H1 (cell line): ENCODE data around the gene DLK2. TPM values are rescaled to one million over a fixed set of nuclear protein-coding genes. Genes with fewer than 3 reads are reported as not detected.

Experiments
- BACH1 ChIP-seq: IDR thresholded peaks from 2 replicates; pipeline ENCODE4 v1.6.1; 2012; ENCODE audit warnings: low read length, improper control_type of control experiment
- BRCA1 ChIP-seq: IDR thresholded peaks from 2 replicates; pipeline ENCODE4 v1.6.1; 2012; ENCODE audit warnings: low read depth, low read length, improper control_type of control experiment
- CEBPB ChIP-seq: IDR thresholded peaks from 2 replicates; pipeline ENCODE4 v1.6.1; 2012; ENCODE audit warnings: low read depth, low read length
- CHD2 ChIP-seq: IDR thresholded peaks from 2 replicates; pipeline ENCODE4 v1.6.1; 2012; ENCODE audit warnings: low read length, improper control_type of control experiment
- HDAC2 ChIP-seq, 2 experiments: fragments of 300-600 bp in 1 of 2; sonication (generic) in 1 of 2; IDR thresholded peaks; 2 replicates each; pipeline ENCODE4 v1.6.1; 2011 to 2012; ENCODE audit warnings: low read depth in 2 of 2, low read length in 2 of 2, mild to moderate bottlenecking in 2 of 2, moderate library complexity in 2 of 2, borderline replicate concordance in 1 of 2, inconsistent platforms in 1 of 2
- HDAC6 ChIP-seq: IDR thresholded peaks from one replicate; pipeline ENCODE4 v1.7.1; 2012; ENCODE audit warnings: low read depth, mild to moderate bottlenecking, inconsistent platforms, low read length, moderate library complexity
- JUND ChIP-seq: IDR thresholded peaks from 2 replicates; pipeline ENCODE4 v1.6.1; 2011; ENCODE audit warnings: mild to moderate bottlenecking, improper control_type of control experiment, low read length
- POLR2A ChIP-seq, 2 experiments: IDR thresholded peaks; 1 replicate in 1 of 2; 2 replicates in 1 of 2; pipeline ENCODE4 v1.6.1; 2011; ENCODE audit warnings: low read depth in 2 of 2, low read length in 2 of 2, mild to moderate bottlenecking in 2 of 2; ENCODE audit errors: control extremely low read depth in 1 of 2
- POLR2AphosphoS5 ChIP-seq: IDR thresholded peaks from 2 replicates; pipeline ENCODE4 v1.6.1; 2011; ENCODE audit warnings: low read depth, low read length
- SAP30 ChIP-seq: fragments of 300-600 bp; sonication (generic); IDR thresholded peaks from 2 replicates; pipeline ENCODE4 v1.7.1; 2012; ENCODE audit warnings: low read length, moderate library complexity, mild to moderate bottlenecking, inconsistent platforms; ENCODE audit not compliant: insufficient read depth, insufficient replicate concordance
- SIN3A ChIP-seq, 2 experiments: IDR thresholded peaks in 1 of 2; conservative IDR thresholded peaks in 1 of 2; 2 replicates each; pipeline ENCODE4 v1.6.1; 2011 to 2012; ENCODE audit warnings: low read length in 2 of 2, improper control_type of control experiment in 1 of 2, low read depth in 1 of 2, mild to moderate bottlenecking in 1 of 2
- TAF7 ChIP-seq: optimal IDR thresholded peaks from 2 replicates; pipeline ENCODE3; 2011; ENCODE audit warnings: low read depth, mild to moderate bottlenecking, inconsistent platforms, low read length, moderate library complexity, borderline replicate concordance
- TBP ChIP-seq: IDR thresholded peaks from 2 replicates; pipeline ENCODE4 v1.6.1; 2011; ENCODE audit warnings: low read depth, low read length, improper control_type of control experiment
- YY1 ChIP-seq: IDR thresholded peaks from 2 replicates; pipeline ENCODE4 v1.6.1; 2011; ENCODE audit warnings: low read depth, mild to moderate bottlenecking, low read length
- polyA plus RNA-seq, 7 experiments: library from polyadenylated mRNA; depleted of rRNA in 3 of 7; stranded (reverse) in 5 of 7; unstranded in 2 of 7; fragments of >200 nt in 5 of 7; fragments of 200-250 nt in 2 of 7; gene quantifications; 1 replicate in 5 of 7; 2 replicates in 1 of 7; 4 replicates in 1 of 7; pipeline versions ENCODE4 v1.2.1 to v1.2.3, GENCODE V29; 2011 to 2013; ENCODE audit warnings: missing spikeins in 2 of 7, mixed read lengths in 2 of 7
- total RNA-seq: library from RNA; stranded (reverse); fragmentation: NEBNext Ultra II Directional; extraction: Animal tissue kit (Norgen Biotek cat#: 25700); gene quantifications from 2 replicates; pipeline ENCODE4 v1.2.1, GENCODE V29; 2021
- TF ChIP-seq, protein P1 (sequence below): IDR thresholded peaks from 2 replicates; pipeline ENCODE4 v1.6.1; 2012; ENCODE audit warnings: low read length, inconsistent platforms

Gene DLK2
- total and polyA plus RNA-seq, 2 of the 8 experiments (the other 6 are each of a cell fraction or from before 2014, with no cell fraction given), result 0.37 to 0.80 TPM

- TF ChIP-seq HDAC2 (IDR thresholded peaks at IDR 0.05; ENCODE audit: borderline replicate concordance in 1 of 2, low read depth in 2 of 2, low read length in 2 of 2) (peak in 1 of 2 experiments; percentile 34; a peak in 1 of 4 replicates), BACH1 (peak; percentile 46; the same call in 1 of the 2 replicates), CHD2 (peak; percentile 36; the same call in 1 of the 2 replicates), SIN3A (conservative IDR thresholded peaks at IDR 0.05 in 1 of 2, IDR thresholded peaks at IDR 0.05 in 1 of 2; ENCODE audit: low read depth in 1 of 2, low read length in 2 of 2) (peak in 1 of 2 experiments; percentile 60; a peak in 2 of 4 replicates), POLR2AphosphoS5 (peak; percentile 96), YY1 (peak; percentile 96), HDAC6 (no peak), JUND (no peak), CEBPB (no peak), SAP30 (no peak), TAF7 (peak; percentile 92), BRCA1 (no peak), TBP (peak; percentile 88), POLR2A (IDR thresholded peaks at IDR 0.05; ENCODE audit: control extremely low read depth in 1 of 2, low read depth in 2 of 2, low read length in 2 of 2) (peak; percentile 92 to 97)
- TF ChIP-seq, protein P1, sequence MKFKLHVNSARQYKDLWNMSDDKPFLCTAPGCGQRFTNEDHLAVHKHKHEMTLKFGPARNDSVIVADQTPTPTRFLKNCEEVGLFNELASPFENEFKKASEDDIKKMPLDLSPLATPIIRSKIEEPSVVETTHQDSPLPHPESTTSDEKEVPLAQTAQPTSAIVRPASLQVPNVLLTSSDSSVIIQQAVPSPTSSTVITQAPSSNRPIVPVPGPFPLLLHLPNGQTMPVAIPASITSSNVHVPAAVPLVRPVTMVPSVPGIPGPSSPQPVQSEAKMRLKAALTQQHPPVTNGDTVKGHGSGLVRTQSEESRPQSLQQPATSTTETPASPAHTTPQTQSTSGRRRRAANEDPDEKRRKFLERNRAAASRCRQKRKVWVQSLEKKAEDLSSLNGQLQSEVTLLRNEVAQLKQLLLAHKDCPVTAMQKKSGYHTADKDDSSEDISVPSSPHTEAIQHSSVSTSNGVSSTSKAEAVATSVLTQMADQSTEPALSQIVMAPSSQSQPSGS, result peak; percentile 62; the same call in 1 of the 2 replicates
Observed at GRCh38 chr6:43477235-43478007, 22.1 kb upstream of the DLK2 start, which contains the start of gene TJAP1 (continued).
